Fibroblast of villous mesenchyme (primary cell): Measurements from ENCODE around the gene CHMP1B. TPM values are rescaled to one million over a fixed set of nuclear protein-coding genes. Genes with fewer than 3 reads are reported as not detected.
A peak's percentile ranks its signal among the peaks of the same experiment; 100 is the strongest.

ENCODE experiments used
- DNase-seq: peaks from one replicate; pipeline ENCODE4 v3.0.0-alpha.2; 2010; ENCODE audit warnings: low read depth
- H3K4me3 ChIP-seq: 2 replicates; pipeline ENCODE4 v1.5.1; 2011; ENCODE audit warnings: low read depth, mild to moderate bottlenecking, low read length
- CTCF ChIP-seq: IDR thresholded peaks from 2 replicates; pipeline ENCODE4 v1.5.1; 2012; ENCODE audit warnings: low read depth, mild to moderate bottlenecking, low read length; ENCODE audit not compliant: insufficient read depth
- total RNA-seq: library from RNA; depleted of rRNA; stranded (reverse); fragments of >200 nt; gene quantifications from 2 replicates; pipeline ENCODE4 v1.2.3, GENCODE V29; 2012

The CHMP1B gene
- total RNA-seq, 1 donor = 40.6 TPM

DNA sequence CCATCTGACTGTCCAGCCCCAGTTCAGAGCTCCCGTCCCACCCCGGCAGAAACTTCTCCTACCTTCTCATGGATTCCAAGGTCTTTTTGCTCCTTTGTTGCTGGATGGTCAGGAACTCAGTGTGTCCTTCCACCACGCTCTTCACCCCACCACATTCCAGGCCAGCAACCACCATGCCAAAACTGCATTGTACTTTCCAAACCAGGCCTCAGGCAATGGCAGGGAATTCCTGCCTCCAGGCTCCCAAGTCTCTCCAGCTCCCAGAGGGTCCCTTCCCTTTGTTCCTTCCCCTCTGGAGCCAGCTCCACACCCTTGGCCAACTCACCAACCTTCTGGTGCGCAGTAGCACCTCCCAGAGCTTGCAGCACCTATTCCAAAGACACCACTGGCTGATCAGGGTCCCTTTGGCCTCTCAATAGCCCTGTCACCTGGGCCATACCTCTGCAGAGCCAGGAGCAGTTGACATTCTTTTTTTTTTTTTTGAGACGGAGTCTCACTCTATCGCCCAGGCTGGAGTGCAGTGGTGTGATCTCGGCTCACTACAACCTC, 8.1 kb downstream of the CHMP1B start:
- H3K4me3 ChIP-seq = no peak overlapping the region
- no peak for DNase-seq
- no peak for TF ChIP-seq CTCF

GRCh38 chr18:11859903-11860407, 8.7 kb downstream of the CHMP1B start:
- TF ChIP-seq CTCF = peak; percentile 27
- DNase-seq = peak; percentile 67
- no peak overlapping the region for H3K4me3 ChIP-seq

GRCh38 chr18:11860594-11861450, 9.6 kb downstream of the CHMP1B start:
- DNase-seq = no peak
- no peak for TF ChIP-seq CTCF
- H3K4me3 ChIP-seq = no peak overlapping the region

- TF ChIP-seq CTCF = no peak
- no peak overlapping the region for H3K4me3 ChIP-seq
- DNase-seq = peak; percentile 65
Measured at GRCh38 chr18:11861583-11862288, 10.5 kb downstream of the CHMP1B start.

- no peak overlapping the region for H3K4me3 ChIP-seq
- TF ChIP-seq CTCF = no peak
- no peak for DNase-seq
Measured at GRCh38 chr18:11862468-11863137, 11.4 kb downstream of the CHMP1B start.

DNA sequence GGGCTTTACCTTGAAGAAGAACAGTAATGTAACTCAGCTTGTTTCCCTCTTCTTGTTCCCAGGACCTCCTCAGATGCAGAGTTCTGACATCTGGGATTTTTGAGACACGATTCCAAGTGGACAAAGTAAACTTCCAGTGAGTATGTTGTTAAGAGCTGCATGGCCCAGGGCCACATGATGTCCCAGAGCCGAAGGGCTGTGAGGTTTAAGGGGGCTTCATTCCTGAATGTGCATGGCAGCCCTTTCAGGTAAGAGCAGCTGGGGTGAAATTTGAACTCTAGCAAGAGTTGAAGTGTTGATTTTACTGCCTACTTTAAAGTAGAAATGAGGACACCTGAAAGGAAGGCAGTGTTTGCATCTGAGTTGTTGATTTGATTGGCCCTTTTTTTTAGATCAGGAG, 13.3 kb downstream of the CHMP1B start:
- DNase-seq = no peak
- H3K4me3 ChIP-seq = no peak overlapping the region
- no peak for TF ChIP-seq CTCF
